HCT116 (cell line): ENCODE results near the gene NTNG1.

Experiments
- EGR1 ChIP-seq: IDR thresholded peaks from 2 replicates; pipeline ENCODE4 v1.6.1; 2012; ENCODE audit warnings: low read depth
- EZH2 ChIP-seq: fragments of 200-600 bp; sonication (generic); IDR thresholded peaks from 2 replicates; pipeline ENCODE4 v1.6.1; 2017; ENCODE audit warnings: antibody characterized with exemption, mixed run types
- EZH2phosphoT487 ChIP-seq: fragments of 200-600 bp; IDR thresholded peaks from 2 replicates; pipeline ENCODE4 v1.6.1; 2018; ENCODE audit warnings: antibody characterized with exemption, borderline replicate concordance
- POLR2A ChIP-seq: IDR thresholded peaks from 2 replicates; pipeline ENCODE4 v1.7.0; 2011; ENCODE audit warnings: borderline replicate concordance; ENCODE audit not compliant: insufficient read depth, insufficient read length; ENCODE audit errors: extremely low read depth
- POLR2AphosphoS5 ChIP-seq: IDR thresholded peaks from 2 replicates; pipeline ENCODE4 v1.6.1; 2011; ENCODE audit warnings: mild to moderate bottlenecking, low read depth, low read length, moderate library complexity
- SIN3A ChIP-seq: IDR thresholded peaks from 2 replicates; pipeline ENCODE4 v1.6.1; 2012; ENCODE audit warnings: low read depth
- ZNF274 ChIP-seq: fragments of 200-500 bp; sonication (Bioruptor generic); IDR thresholded peaks from 2 replicates; pipeline ENCODE4 v1.6.1; 2014; ENCODE audit warnings: mild to moderate bottlenecking, low read depth, low read length, inconsistent platforms
- TF ChIP-seq, protein P1 (sequence below), 3 experiments: fragments of 200-600 bp in 1 of 3; sonication (generic) in 1 of 3; IDR thresholded peaks in 2 of 3; conservative IDR thresholded peaks in 1 of 3; 2 replicates each; pipeline ENCODE4 v1.5.1; 2012 to 2017; ENCODE audit warnings: low read depth in 2 of 3, low read length in 2 of 3, antibody characterized with exemption in 1 of 3, borderline replicate concordance in 1 of 3, control low read depth in 1 of 3, mild to moderate bottlenecking in 1 of 3, mixed read lengths in 1 of 3, mixed run types in 1 of 3, moderate library complexity in 1 of 3; ENCODE audit not compliant: insufficient read depth in 1 of 3

DNA sequence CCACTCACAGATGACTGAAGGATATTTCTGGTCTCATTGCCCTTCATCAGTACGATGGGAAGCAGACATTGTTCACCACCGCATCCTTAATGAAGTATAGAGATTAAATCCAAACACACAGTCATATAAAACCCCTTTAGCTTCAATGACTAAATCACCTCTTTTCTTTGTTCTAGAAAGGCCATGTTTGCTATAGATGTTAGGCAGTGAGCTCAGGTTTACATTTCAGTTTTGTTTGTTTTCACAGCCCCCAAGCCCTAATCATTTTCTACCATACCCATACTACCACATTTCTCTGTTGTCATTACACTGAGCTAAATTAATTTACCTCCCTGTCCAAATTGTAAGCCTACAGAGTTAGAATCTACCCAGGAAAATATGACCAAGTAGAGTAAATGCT lies 385.1 kb downstream of the NTNG1 start:
- TF ChIP-seq POLR2AphosphoS5 (no peak), POLR2A (no peak), EGR1 (no peak), EZH2phosphoT487 (no peak), ZNF274 (no peak), EZH2 (no peak), SIN3A (no peak)
- TF ChIP-seq, protein P1, sequence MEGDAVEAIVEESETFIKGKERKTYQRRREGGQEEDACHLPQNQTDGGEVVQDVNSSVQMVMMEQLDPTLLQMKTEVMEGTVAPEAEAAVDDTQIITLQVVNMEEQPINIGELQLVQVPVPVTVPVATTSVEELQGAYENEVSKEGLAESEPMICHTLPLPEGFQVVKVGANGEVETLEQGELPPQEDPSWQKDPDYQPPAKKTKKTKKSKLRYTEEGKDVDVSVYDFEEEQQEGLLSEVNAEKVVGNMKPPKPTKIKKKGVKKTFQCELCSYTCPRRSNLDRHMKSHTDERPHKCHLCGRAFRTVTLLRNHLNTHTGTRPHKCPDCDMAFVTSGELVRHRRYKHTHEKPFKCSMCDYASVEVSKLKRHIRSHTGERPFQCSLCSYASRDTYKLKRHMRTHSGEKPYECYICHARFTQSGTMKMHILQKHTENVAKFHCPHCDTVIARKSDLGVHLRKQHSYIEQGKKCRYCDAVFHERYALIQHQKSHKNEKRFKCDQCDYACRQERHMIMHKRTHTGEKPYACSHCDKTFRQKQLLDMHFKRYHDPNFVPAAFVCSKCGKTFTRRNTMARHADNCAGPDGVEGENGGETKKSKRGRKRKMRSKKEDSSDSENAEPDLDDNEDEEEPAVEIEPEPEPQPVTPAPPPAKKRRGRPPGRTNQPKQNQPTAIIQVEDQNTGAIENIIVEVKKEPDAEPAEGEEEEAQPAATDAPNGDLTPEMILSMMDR (IDR thresholded peaks at IDR 0.05 in 2 of 3, conservative IDR thresholded peaks at IDR 0.05 in 1 of 3; ENCODE audit: borderline replicate concordance in 1 of 3, insufficient read depth in 1 of 3, low read depth in 2 of 3, low read length in 2 of 3): no peak
